Testis (tissue), 3 donors: ENCODE results near the gene GDPD4. TPM values are rescaled to one million over a fixed set of nuclear protein-coding genes. Genes with fewer than 3 reads are reported as not detected.

Experiments used
- DNase-seq: peaks from one replicate; pipeline ENCODE4 v3.0.0-alpha.2; 2019
- H3K27ac ChIP-seq, 2 donors: fragments of 200-600 bp; sonication (generic); one replicate each; pipeline ENCODE4 v1.5.1; 2019
- H3K27me3 ChIP-seq: fragments of 200-600 bp; sonication (generic); one replicate; pipeline ENCODE4 v1.5.1; 2019
- H3K36me3 ChIP-seq: fragments of 200-600 bp; sonication (generic); one replicate; pipeline ENCODE4 v1.5.1; 2017; ENCODE audit warnings: low read depth; ENCODE audit errors: missing control alignments
- H3K4me1 ChIP-seq: fragments of 200-600 bp; sonication (generic); one replicate; pipeline ENCODE4 v1.5.1; 2019
- H3K4me3 ChIP-seq, 2 donors: fragments of 200-600 bp; sonication (generic); one replicate each; pipeline ENCODE4 v1.5.1; 2017 to 2019
- H3K9me3 ChIP-seq: fragments of 200-600 bp; sonication (generic); one replicate; pipeline ENCODE4 v1.5.1; 2017
- CTCF ChIP-seq, 3 experiments: fragments of 450-650 bp in 2 of 3; fragments of 200-600 bp in 1 of 3; sonication (generic) in 1 of 3; IDR thresholded peaks; one replicate each; pipeline ENCODE4 v1.5.1; 2016 to 2019; ENCODE audit warnings: antibody characterized with exemption in 3 of 3, mild to moderate bottlenecking in 2 of 3, moderate library complexity in 1 of 3
- POLR2A ChIP-seq: fragments of 450-650 bp; IDR thresholded peaks from one replicate; pipeline ENCODE4 v1.6.1; 2017; ENCODE audit warnings: antibody characterized with exemption, mild to moderate bottlenecking, moderate library complexity
- WGBS, 2 donors: methylation state at CpG; one replicate each; pipeline ENCODE4 v1.1.5; 2018; 5-methylcytosine and 5-hydroxymethylcytosine counted together
- intact Hi-C: fragments of 100-400 bp; cut with DNase I; formaldehyde crosslinking; loops from one replicate; pipeline ENCODE4 v1.15.1; 2023; ENCODE audit warnings: low total_unique reads
- polyA plus RNA-seq: library from polyadenylated mRNA; stranded (reverse); fragments of 350-450 nt; fragmentation: Illumina TruSeq; extraction: RNeasy Lipid Tissue Mini Kit (QIAGEN cat#74804); gene quantifications from one replicate; pipeline ENCODE4 v1.2.3, GENCODE V29; 2014; ENCODE audit warnings: low read depth, low replicate concordance; ENCODE audit not compliant: insufficient read depth
- total RNA-seq, 2 donors: library from RNA; depleted of rRNA; stranded (reverse); fragments of >200 nt; gene quantifications; one replicate each; pipeline ENCODE4 v1.2.3, GENCODE V29; 2016

GDPD4 gene
- total and polyA plus RNA-seq, 3 donors from 2014 or later, result 11.9 to 27.2 (median 22.6) TPM

- intact Hi-C loops, result no loop called here
- Histone ChIP-seq H3K27ac (no peak overlapping the region), H3K36me3 (no peaks in the 10 kb centered on the region), H3K4me3 (no peak overlapping the region), H3K27me3 (no peaks in the 10 kb centered on the region), H3K4me1 (no peaks in the 10 kb centered on the region), H3K9me3 (no peaks in the 10 kb centered on the region)
- TF ChIP-seq CTCF (IDR thresholded peaks at IDR 0.05) (no peak), POLR2A (no peak)
- DNase-seq, result no peak
- 89 to 92% methylated on average over 2 to 3 of the region's 3 CpGs for WGBS, 2 donors
These were observed 30.8 kb upstream of the GDPD4 start for GRCh38 chr11:77332259-77332658.

DNA sequence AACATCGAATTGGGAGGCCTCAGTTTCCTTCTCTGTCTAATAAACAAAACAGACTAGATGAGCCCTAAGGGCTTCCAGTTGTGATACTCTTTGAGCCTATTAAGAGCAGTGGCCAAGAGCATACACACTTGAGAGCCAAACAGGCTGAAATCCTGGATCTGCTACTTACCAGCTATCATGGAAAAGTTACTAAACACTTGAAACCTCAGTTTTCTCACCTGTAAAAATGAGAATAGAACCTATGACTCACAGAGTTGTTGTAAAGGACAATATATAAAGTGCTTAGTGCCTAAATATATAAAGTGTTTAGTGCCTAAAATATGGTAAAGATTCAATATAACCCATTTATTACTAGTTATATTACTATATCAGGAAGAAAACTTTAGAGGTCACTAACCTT lies 23.7 kb upstream of the GDPD4 start:
- DNase-seq, result no peak
- H3K27ac ChIP-seq, result no peak overlapping the region
- H3K36me3 ChIP-seq, result no peaks in the 10 kb centered on the region
- intact Hi-C loops, result no loop called here
- WGBS, 2 donors, result 56 to 60% methylated on average over 1 of the region's 1 CpG
- no peak overlapping the region for H3K4me3 ChIP-seq
- H3K27me3 ChIP-seq, result no peaks in the 10 kb centered on the region
- H3K9me3 ChIP-seq, result no peaks in the 10 kb centered on the region
- no peaks in the 10 kb centered on the region for H3K4me1 ChIP-seq
- TF ChIP-seq CTCF (IDR thresholded peaks at IDR 0.05) (no peak), POLR2A (no peak)

DNA sequence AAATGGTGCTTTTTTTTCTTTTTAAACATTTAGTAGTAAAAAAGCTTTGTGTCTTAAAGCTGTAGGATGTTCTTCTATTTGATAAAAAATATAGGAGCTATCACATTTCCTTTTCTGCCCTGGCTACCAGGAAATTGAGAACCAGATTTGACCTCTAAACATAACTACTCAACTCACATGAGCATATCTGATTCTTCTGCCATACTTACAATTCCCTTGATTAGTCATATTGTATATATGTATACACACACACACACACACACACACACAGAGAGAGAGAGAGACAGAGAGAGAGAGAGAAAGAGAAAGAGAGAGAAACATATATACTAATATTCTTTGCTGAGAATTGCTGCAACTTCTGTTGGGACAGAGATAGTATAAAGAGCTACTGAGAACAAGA lies 23.0 kb upstream of the GDPD4 start:
- H3K4me1 ChIP-seq, result no peaks in the 10 kb centered on the region
- no peaks in the 10 kb centered on the region for H3K9me3 ChIP-seq
- H3K27me3 ChIP-seq, result no peaks in the 10 kb centered on the region
- TF ChIP-seq POLR2A, result no peak
- no peak for TF ChIP-seq CTCF (IDR thresholded peaks at IDR 0.05)
- no peak overlapping the region for H3K27ac ChIP-seq
- intact Hi-C loops, result no loop called here
- no peak for DNase-seq
- H3K4me3 ChIP-seq, result no peak overlapping the region
- no peaks in the 10 kb centered on the region for H3K36me3 ChIP-seq

- intact Hi-C loops, result no loop called here
These were observed 21.6 kb upstream of the GDPD4 start for GRCh38 chr11:77322926-77323590.

More at GRCh38 chr11:77322926-77323590, 21.6 kb upstream of the GDPD4 start:
- TF ChIP-seq POLR2A (no peak), CTCF (IDR thresholded peaks at IDR 0.05) (no peak)
- no peak for DNase-seq
- no peak overlapping the region for H3K4me3 ChIP-seq
- H3K27ac ChIP-seq, result no peak overlapping the region
- WGBS, 2 donors, result 68 to 79% methylated on average over 2 of the region's 2 CpGs
- no peaks in the 10 kb centered on the region for H3K27me3 ChIP-seq
- no peaks in the 10 kb centered on the region for H3K36me3 ChIP-seq
- no peaks in the 10 kb centered on the region for H3K9me3 ChIP-seq
- no peaks in the 10 kb centered on the region for H3K4me1 ChIP-seq
